Astrocyte (in vitro differentiated cells and primary cell): ENCODE results near the gene FGF1. TPM values are rescaled to one million over a fixed set of nuclear protein-coding genes. Genes with fewer than 3 reads are reported as not detected.
A peak's percentile ranks its signal among the peaks of the same experiment; 100 is the strongest.

Experiments used
- DNase-seq: peaks from one replicate; pipeline ENCODE4 v3.0.0-alpha.2; 2010; ENCODE audit warnings: low read depth
- FAIRE-seq: peaks from 2 replicates; lab custom pipeline; 2011; peaks lifted over from hg19 to GRCh38; lab: Jason Lieb, UNC
- H2AFZ ChIP-seq: 2 replicates; pipeline ENCODE4 v1.6.0; 2012; ENCODE audit warnings: low read depth, low read length, inconsistent platforms
- H3K27ac ChIP-seq: 2 replicates; pipeline ENCODE4 v1.5.1; 2011; ENCODE audit warnings: low read depth, low read length, inconsistent platforms
- H3K27me3 ChIP-seq: 2 replicates; pipeline ENCODE4 v1.6.0; 2011; ENCODE audit warnings: low read length, inconsistent platforms; ENCODE audit not compliant: insufficient read depth
- H3K36me3 ChIP-seq: 2 replicates; pipeline ENCODE4 v1.5.1; 2011; ENCODE audit warnings: low read length, inconsistent platforms; ENCODE audit not compliant: insufficient read depth
- H3K4me1 ChIP-seq: 2 replicates; pipeline ENCODE4 v1.5.1; 2011; ENCODE audit warnings: low read length, inconsistent platforms; ENCODE audit not compliant: insufficient read depth
- H3K4me2 ChIP-seq: 2 replicates; pipeline ENCODE4 v1.6.0; 2012; ENCODE audit warnings: low read length, inconsistent platforms
- H3K4me3 ChIP-seq: 2 replicates; pipeline ENCODE4 v1.5.1; 2011; ENCODE audit warnings: low read depth, mild to moderate bottlenecking, low read length, inconsistent platforms; ENCODE audit not compliant: insufficient read depth
- H3K79me2 ChIP-seq: 2 replicates; pipeline ENCODE4 v1.6.0; 2012; ENCODE audit warnings: mild to moderate bottlenecking, low read length, inconsistent platforms; ENCODE audit not compliant: insufficient read depth
- H3K9ac ChIP-seq: 2 replicates; pipeline ENCODE4 v1.6.0; 2012; ENCODE audit warnings: mild to moderate bottlenecking, low read length, inconsistent platforms
- H3K9me3 ChIP-seq: 2 replicates; pipeline ENCODE4 v1.5.1; 2012; ENCODE audit warnings: low read depth, mild to moderate bottlenecking, low read length, inconsistent platforms; ENCODE audit not compliant: insufficient read depth
- H4K20me1 ChIP-seq: 2 replicates; pipeline ENCODE4 v1.6.0; 2012; ENCODE audit warnings: low read length, inconsistent platforms; ENCODE audit not compliant: insufficient read depth
- H3K27ac Mint-ChIP-seq: one replicate; pipeline ENCODE4 v1.8.0; 2021; ENCODE audit warnings: mild to moderate bottlenecking, mixed read lengths; ENCODE audit not compliant: unreplicated experiment
- H3K27me3 Mint-ChIP-seq: one replicate; pipeline ENCODE4 v1.8.0; 2021; ENCODE audit warnings: low read depth, mixed read lengths; ENCODE audit not compliant: unreplicated experiment
- H3K36me3 Mint-ChIP-seq: one replicate; pipeline ENCODE4 v1.8.0; 2021; ENCODE audit warnings: low read depth, mixed read lengths; ENCODE audit not compliant: unreplicated experiment
- H3K4me1 Mint-ChIP-seq: one replicate; pipeline ENCODE4 v1.8.0; 2021; ENCODE audit warnings: low read depth, mixed read lengths; ENCODE audit not compliant: unreplicated experiment
- H3K4me3 Mint-ChIP-seq: one replicate; pipeline ENCODE4 v1.8.0; 2021; ENCODE audit warnings: mild to moderate bottlenecking, moderate library complexity, mixed read lengths; ENCODE audit not compliant: unreplicated experiment
- H3K9me3 Mint-ChIP-seq: one replicate; pipeline ENCODE4 v1.8.0; 2021; ENCODE audit warnings: mild to moderate bottlenecking, mixed read lengths; ENCODE audit not compliant: unreplicated experiment
- CTCF ChIP-seq: IDR thresholded peaks from 2 replicates; pipeline ENCODE4 v1.5.1; 2011; ENCODE audit warnings: low read depth, mild to moderate bottlenecking, inconsistent platforms, low read length, moderate library complexity; ENCODE audit not compliant: insufficient read depth
- EZH2 ChIP-seq: IDR thresholded peaks from 2 replicates; pipeline ENCODE4 v1.6.1; 2012; ENCODE audit warnings: mild to moderate bottlenecking, low read length, inconsistent platforms; ENCODE audit not compliant: insufficient read depth
- total RNA-seq: library from RNA; stranded (reverse); gene quantifications from 2 replicates; pipeline ENCODE4 v1.2.1, GENCODE V29; 2021

Gene FGF1
- total RNA-seq, 1 donor from 2014 or later = 70.9 TPM

DNA sequence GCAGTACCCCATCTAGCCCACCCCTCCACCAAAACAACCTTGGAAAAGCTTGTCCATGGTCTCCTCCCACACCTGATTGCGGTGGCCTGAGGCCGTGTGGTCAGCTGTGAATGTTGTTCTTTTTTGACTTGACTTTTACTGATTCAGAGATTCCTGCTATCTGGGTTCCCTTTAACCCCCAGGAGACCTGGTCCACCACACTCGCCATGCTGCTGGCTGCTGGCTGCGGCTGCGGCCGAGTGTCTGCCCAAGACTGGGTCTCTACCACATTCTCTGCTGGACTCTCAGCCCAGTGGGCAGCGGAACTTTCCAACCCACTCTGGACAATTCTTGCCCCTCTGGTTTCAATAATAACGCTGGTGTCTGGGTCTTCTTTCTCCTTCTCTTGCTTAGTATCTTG lies 28.4 kb downstream of the FGF1 start:
- Histone ChIP-seq H3K27me3 (no peaks in the 10 kb centered on the region), H3K4me2 (no peak overlapping the region), H4K20me1 (no peaks in the 10 kb centered on the region), H2AFZ (no peak overlapping the region), H3K79me2 (no peaks in the 10 kb centered on the region), H3K4me1 (no peaks in the 10 kb centered on the region), H3K9ac (no peak overlapping the region), H3K9me3 (no peaks in the 10 kb centered on the region), H3K4me3 (no peak overlapping the region), H3K27ac (no peak overlapping the region), H3K36me3 (no peaks in the 10 kb centered on the region)
- Mint-ChIP-seq H3K27me3 (peaks cover 7% of the 10 kb centered on the region), H3K4me3 (no peak overlapping the region), H3K27ac (peak overlapping the region; percentile 51), H3K36me3 (no peaks in the 10 kb centered on the region), H3K9me3 (no peaks in the 10 kb centered on the region), H3K4me1 (peaks cover 12% of the 10 kb centered on the region)
- no peak for TF ChIP-seq CTCF
- TF ChIP-seq EZH2 = no peak
- FAIRE-seq (no peak), DNase-seq (no peak)

- Histone ChIP-seq H4K20me1 (no peaks in the 10 kb centered on the region), H3K36me3 (no peaks in the 10 kb centered on the region), H3K27ac (no peak overlapping the region), H3K9me3 (no peaks in the 10 kb centered on the region), H3K4me2 (peak overlapping the region; percentile 7), H3K79me2 (no peaks in the 10 kb centered on the region), H2AFZ (no peak overlapping the region), H3K27me3 (no peaks in the 10 kb centered on the region), H3K4me3 (no peak overlapping the region), H3K4me1 (no peaks in the 10 kb centered on the region), H3K9ac (no peak overlapping the region)
- no peaks in the 10 kb centered on the region for H3K9me3 Mint-ChIP-seq
- H3K4me1 Mint-ChIP-seq = peaks cover 12% of the 10 kb centered on the region
- no peak for TF ChIP-seq EZH2
- TF ChIP-seq CTCF = peak; percentile 98
- DNase-seq (no peak), FAIRE-seq (peak; percentile 62)
- peaks cover 7% of the 10 kb centered on the region for H3K27me3 Mint-ChIP-seq
- H3K36me3 Mint-ChIP-seq = no peaks in the 10 kb centered on the region
- no peak overlapping the region for H3K4me3 Mint-ChIP-seq
- no peak overlapping the region for H3K27ac Mint-ChIP-seq
These were observed 30.3 kb downstream of the FGF1 start for GRCh38 chr5:142655339-142656267.

DNA sequence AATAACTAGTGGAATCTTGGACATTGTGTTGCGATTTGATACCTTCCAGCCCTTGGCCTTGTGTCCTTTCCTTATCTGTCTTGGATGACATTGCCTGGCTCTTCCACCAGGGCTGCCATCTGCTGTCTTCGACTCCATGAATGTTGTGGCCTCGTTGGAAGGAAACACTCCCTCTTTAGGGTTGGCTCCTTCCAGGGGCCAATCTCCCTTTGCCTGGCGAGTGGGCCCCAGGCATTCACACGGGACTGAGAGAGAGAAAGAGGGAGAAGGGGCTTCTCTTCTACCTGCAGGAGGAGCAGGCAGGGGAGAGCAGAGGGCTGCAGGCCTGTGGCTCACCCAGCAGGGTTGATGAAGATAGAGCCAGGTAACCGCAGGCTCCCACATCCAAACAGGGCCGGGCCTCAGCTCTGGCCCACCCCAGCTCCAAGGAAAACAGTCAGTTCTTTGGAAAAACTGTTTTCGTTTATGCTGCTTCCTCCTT lies 31.3 kb downstream of the FGF1 start:
- no peaks in the 10 kb centered on the region for H3K79me2 ChIP-seq
- Mint-ChIP-seq H3K27me3 (peaks cover 7% of the 10 kb centered on the region), H3K36me3 (no peaks in the 10 kb centered on the region), H3K4me1 (peaks cover 7% of the 10 kb centered on the region), H3K27ac (no peak overlapping the region), H3K4me3 (no peak overlapping the region), H3K9me3 (no peaks in the 10 kb centered on the region)
- no peak overlapping the region for H3K27ac ChIP-seq
- H3K36me3 ChIP-seq = no peaks in the 10 kb centered on the region
- no peak overlapping the region for H3K4me2 ChIP-seq
- H3K4me3 ChIP-seq = no peak overlapping the region
- DNase-seq = no peak
- H3K27me3 ChIP-seq = no peaks in the 10 kb centered on the region
- no peak for TF ChIP-seq CTCF
- TF ChIP-seq EZH2 = no peak
- no peaks in the 10 kb centered on the region for H3K9me3 ChIP-seq
- no peak overlapping the region for H3K9ac ChIP-seq
- H2AFZ ChIP-seq = no peak overlapping the region
- H4K20me1 ChIP-seq = no peaks in the 10 kb centered on the region
- no peaks in the 10 kb centered on the region for H3K4me1 ChIP-seq
- no peak for FAIRE-seq
